WTC11 (cell line): ENCODE results near the gene SOCS3. TPM values are rescaled to one million over a fixed set of nuclear protein-coding genes. Genes with fewer than 3 reads are reported as not detected.

Experiments
- ATAC-seq: fragments of 200-7000 bp; cut with Tn5 transposase; 2 replicates; pipeline ENCODE4 v1.10.0; 2021; ENCODE audit warnings: mild to moderate bottlenecking, moderate library complexity
- CTCF ChIA-PET: fragments of 300-600 bp; sonication (Branson Sonifier 250); formaldehyde crosslinking; loops from one replicate; lab custom pipeline; 2021; ENCODE audit warnings: antibody characterized with exemption; lab: Charles Lee
- POLR2A ChIA-PET: fragments of 350-600 bp; sonication (Branson Sonifier 250); formaldehyde crosslinking; loops from one replicate; lab custom pipeline; 2021; ENCODE audit warnings: antibody characterized with exemption; lab: Charles Lee
- DNase-seq: peaks from one replicate; pipeline ENCODE4 v3.0.0; 2021; ENCODE audit warnings: low spot score
- H3K27ac Mint-ChIP-seq: 2 replicates; pipeline ENCODE4 v1.8.0; 2021; ENCODE audit warnings: mixed read lengths
- H3K27me3 Mint-ChIP-seq: 2 replicates; pipeline ENCODE4 v1.8.0; 2021; ENCODE audit warnings: low read depth, mild to moderate bottlenecking, moderate library complexity, mixed read lengths
- H3K36me3 Mint-ChIP-seq: 2 replicates; pipeline ENCODE4 v1.8.0; 2021; ENCODE audit warnings: mixed read lengths
- H3K4me1 Mint-ChIP-seq: 2 replicates; pipeline ENCODE4 v1.8.0; 2022; ENCODE audit warnings: mixed read lengths
- H3K4me3 Mint-ChIP-seq: 2 replicates; pipeline ENCODE4 v1.8.0; 2021; ENCODE audit warnings: mild to moderate bottlenecking, moderate library complexity, mixed read lengths
- H3K9me3 Mint-ChIP-seq: 2 replicates; pipeline ENCODE4 v1.8.0; 2021; ENCODE audit warnings: mixed read lengths
- ELF4 ChIP-seq: sonication (generic); formaldehyde crosslinking; IDR thresholded peaks from 2 replicates; pipeline ENCODE4 v1.8.1; 2022; ENCODE audit warnings: low read depth, mild to moderate bottlenecking, moderate library complexity, missing genetic modification reagents
- ESRRA ChIP-seq: sonication (generic); formaldehyde crosslinking; IDR thresholded peaks from 2 replicates; pipeline ENCODE4 v1.8.1; 2022; ENCODE audit warnings: mild to moderate bottlenecking, missing genetic modification reagents, borderline replicate concordance
- ETV6 ChIP-seq: sonication (generic); formaldehyde crosslinking; IDR thresholded peaks from 2 replicates; pipeline ENCODE4 v1.8.1; 2022; ENCODE audit warnings: mild to moderate bottlenecking, missing genetic modification reagents
- GRHL2 ChIP-seq: fragments of 250-450 bp; sonication (Bioruptor Pico); IDR thresholded peaks from 2 replicates; pipeline ENCODE4 v1.8.0; 2022; ENCODE audit warnings: mild to moderate bottlenecking, moderate library complexity; ENCODE audit not compliant: insufficient replicate concordance, severe bottlenecking
- NR1H2 ChIP-seq: sonication (generic); formaldehyde crosslinking; IDR thresholded peaks from 2 replicates; pipeline ENCODE4 v1.9.0; 2021; ENCODE audit warnings: mild to moderate bottlenecking, moderate library complexity, missing genetic modification reagents
- SMAD3 ChIP-seq: sonication (generic); formaldehyde crosslinking; IDR thresholded peaks from 2 replicates; pipeline ENCODE4 v1.8.0; 2022; ENCODE audit warnings: missing genetic modification reagents, mild to moderate bottlenecking, borderline replicate concordance
- SOX15 ChIP-seq: fragments of 250-450 bp; sonication (Bioruptor Pico); IDR thresholded peaks from 2 replicates; pipeline ENCODE4 v1.9.0; 2021; ENCODE audit warnings: mild to moderate bottlenecking
- TEAD4 ChIP-seq: sonication (generic); formaldehyde crosslinking; IDR thresholded peaks from 2 replicates; pipeline ENCODE4 v1.8.0; 2022; ENCODE audit warnings: mild to moderate bottlenecking, missing genetic modification reagents
- ZNF232 ChIP-seq: sonication (generic); formaldehyde crosslinking; IDR thresholded peaks from 2 replicates; pipeline ENCODE4 v1.8.0; 2022; ENCODE audit warnings: mild to moderate bottlenecking, missing genetic modification reagents
- ZNF317 ChIP-seq: sonication (generic); formaldehyde crosslinking; IDR thresholded peaks from 2 replicates; pipeline ENCODE4 v1.8.1; 2023; ENCODE audit warnings: low read depth, mild to moderate bottlenecking, moderate library complexity, missing genetic modification reagents, borderline replicate concordance
- ZNF423 ChIP-seq: fragments of 250-450 bp; sonication (Bioruptor Pico); IDR thresholded peaks from 2 replicates; pipeline ENCODE4 v2.1.2; 2022; ENCODE audit warnings: mild to moderate bottlenecking, moderate library complexity
- total RNA-seq: library from RNA; stranded (reverse); gene quantifications from 3 replicates; pipeline ENCODE4 v1.2.3, GENCODE V29; 2021
- TF ChIP-seq, protein P1 (sequence below): sonication (generic); formaldehyde crosslinking; IDR thresholded peaks from 2 replicates; pipeline ENCODE4 v1.8.1; 2023; ENCODE audit warnings: mild to moderate bottlenecking, moderate library complexity, missing genetic modification reagents
- TF ChIP-seq, protein P2 (sequence below): sonication (generic); formaldehyde crosslinking; IDR thresholded peaks from 2 replicates; pipeline ENCODE4 v1.8.0; 2022; ENCODE audit warnings: mild to moderate bottlenecking, missing genetic modification reagents
- TF ChIP-seq, protein P3 (sequence below): sonication (generic); formaldehyde crosslinking; IDR thresholded peaks from 2 replicates; pipeline ENCODE4 v1.8.0; 2022; ENCODE audit warnings: mild to moderate bottlenecking, missing genetic modification reagents
- TF ChIP-seq, protein P4 (sequence below): sonication (generic); formaldehyde crosslinking; IDR thresholded peaks from 2 replicates; pipeline ENCODE4 v1.8.1; 2023; ENCODE audit warnings: mild to moderate bottlenecking, missing genetic modification reagents, moderate library complexity
- TF ChIP-seq, protein P5 (sequence below): sonication (generic); formaldehyde crosslinking; IDR thresholded peaks from 2 replicates; pipeline ENCODE4 v1.8.1; 2023; ENCODE audit warnings: mild to moderate bottlenecking, missing genetic modification reagents, moderate library complexity
- TF ChIP-seq, protein P6 (sequence below): sonication (generic); formaldehyde crosslinking; IDR thresholded peaks from 2 replicates; pipeline ENCODE4 v1.8.1; 2022; ENCODE audit warnings: mild to moderate bottlenecking, missing genetic modification reagents, moderate library complexity, borderline replicate concordance
- TF ChIP-seq, protein P7 (sequence below): fragments of 250-450 bp; sonication (Bioruptor Pico); conservative IDR thresholded peaks from 2 replicates; pipeline ENCODE4 v1.9.0; 2021; ENCODE audit warnings: mild to moderate bottlenecking

SOCS3 gene
- total RNA-seq, 1 experiment from 2014 or later = 23.8 TPM

DNA sequence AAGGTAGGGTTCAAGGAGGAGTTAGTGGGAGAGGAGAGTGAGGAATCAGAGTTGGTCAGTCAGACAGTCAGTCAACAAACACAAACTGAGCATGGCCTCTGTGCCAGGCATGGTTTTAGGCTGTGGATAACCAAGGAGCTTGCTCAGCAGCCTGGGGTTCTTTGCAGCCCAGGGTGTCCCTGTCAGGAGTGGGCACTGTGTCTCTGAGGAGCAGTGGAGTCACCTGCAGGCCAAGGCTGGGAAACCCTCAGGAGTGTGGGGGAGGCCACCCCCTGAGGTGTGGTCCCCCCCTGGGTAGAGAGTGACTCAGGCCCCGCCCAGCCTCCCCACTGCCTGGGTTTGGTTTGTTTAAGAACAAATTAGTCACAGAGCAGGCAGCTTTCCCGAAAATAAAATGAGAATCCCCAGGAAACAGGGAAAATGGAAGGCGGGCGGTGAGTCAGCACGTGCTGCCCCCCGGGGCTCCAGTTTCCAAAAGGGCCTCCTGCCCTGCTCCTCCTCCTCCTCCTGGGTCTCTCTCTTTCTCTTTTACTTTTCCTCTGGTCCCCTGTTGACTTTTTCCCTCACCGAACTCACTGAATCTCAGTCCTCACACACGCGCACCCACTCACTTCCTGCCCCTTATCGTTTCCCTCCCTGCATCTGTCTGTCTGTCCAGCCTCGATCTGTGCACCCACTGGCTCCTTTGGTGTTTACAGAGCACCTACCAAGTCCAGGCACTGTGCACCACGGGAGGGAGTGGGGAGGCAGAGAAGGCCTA lies 44.3 kb downstream of the SOCS3 start:
- peaks cover 47% of the 10 kb centered on the region for H3K4me1 Mint-ChIP-seq
- DNase-seq = no peak
- H3K27me3 Mint-ChIP-seq = peaks cover 6% of the 10 kb centered on the region
- H3K4me3 Mint-ChIP-seq = peak overlapping the region; percentile 51
- no peak for ATAC-seq
- ChIA-PET CTCF (interaction anchor here (1.1 to 4.4 kb wide), 7 partner anchors 9 to 64 kb away, joined by 4 to 23 read pairs (median 7); no protein-coding TSS in a partner anchor), POLR2A (interaction anchor here (0.6 to 3.2 kb wide), 5 partner anchors 27 to 64 kb away, joined by 3 to 11 read pairs (median 4); no protein-coding TSS in a partner anchor)
- H3K27ac Mint-ChIP-seq = peak overlapping the region; percentile 93
- H3K36me3 Mint-ChIP-seq = no peaks in the 10 kb centered on the region
- no peaks in the 10 kb centered on the region for H3K9me3 Mint-ChIP-seq
- TF ChIP-seq ESRRA (CRISPR knock-in tag) (no peak), ZNF423 (peak; percentile 51; the same call in 1 of the 2 replicates), ZNF232 (no peak), ETV6 (CRISPR knock-in tag) (no peak), ZNF317 (CRISPR knock-in tag) (no peak), SMAD3 (CRISPR knock-in tag) (no peak)
- TF ChIP-seq, protein P1, sequence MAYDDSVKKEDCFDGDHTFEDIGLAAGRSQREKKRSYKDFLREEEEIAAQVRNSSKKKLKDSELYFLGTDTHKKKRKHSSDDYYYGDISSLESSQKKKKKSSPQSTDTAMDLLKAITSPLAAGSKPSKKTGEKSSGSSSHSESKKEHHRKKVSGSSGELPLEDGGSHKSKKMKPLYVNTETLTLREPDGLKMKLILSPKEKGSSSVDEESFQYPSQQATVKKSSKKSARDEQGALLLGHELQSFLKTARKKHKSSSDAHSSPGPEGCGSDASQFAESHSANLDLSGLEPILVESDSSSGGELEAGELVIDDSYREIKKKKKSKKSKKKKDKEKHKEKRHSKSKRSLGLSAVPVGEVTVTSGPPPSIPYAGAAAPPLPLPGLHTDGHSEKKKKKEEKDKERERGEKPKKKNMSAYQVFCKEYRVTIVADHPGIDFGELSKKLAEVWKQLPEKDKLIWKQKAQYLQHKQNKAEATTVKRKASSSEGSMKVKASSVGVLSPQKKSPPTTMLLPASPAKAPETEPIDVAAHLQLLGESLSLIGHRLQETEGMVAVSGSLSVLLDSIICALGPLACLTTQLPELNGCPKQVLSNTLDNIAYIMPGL (CRISPR knock-in tag) = no peak
- TF ChIP-seq, protein P2, sequence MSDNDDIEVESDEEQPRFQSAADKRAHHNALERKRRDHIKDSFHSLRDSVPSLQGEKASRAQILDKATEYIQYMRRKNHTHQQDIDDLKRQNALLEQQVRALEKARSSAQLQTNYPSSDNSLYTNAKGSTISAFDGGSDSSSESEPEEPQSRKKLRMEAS = peak; percentile 65; the same call in 1 of the 2 replicates
- TF ChIP-seq, protein P3, sequence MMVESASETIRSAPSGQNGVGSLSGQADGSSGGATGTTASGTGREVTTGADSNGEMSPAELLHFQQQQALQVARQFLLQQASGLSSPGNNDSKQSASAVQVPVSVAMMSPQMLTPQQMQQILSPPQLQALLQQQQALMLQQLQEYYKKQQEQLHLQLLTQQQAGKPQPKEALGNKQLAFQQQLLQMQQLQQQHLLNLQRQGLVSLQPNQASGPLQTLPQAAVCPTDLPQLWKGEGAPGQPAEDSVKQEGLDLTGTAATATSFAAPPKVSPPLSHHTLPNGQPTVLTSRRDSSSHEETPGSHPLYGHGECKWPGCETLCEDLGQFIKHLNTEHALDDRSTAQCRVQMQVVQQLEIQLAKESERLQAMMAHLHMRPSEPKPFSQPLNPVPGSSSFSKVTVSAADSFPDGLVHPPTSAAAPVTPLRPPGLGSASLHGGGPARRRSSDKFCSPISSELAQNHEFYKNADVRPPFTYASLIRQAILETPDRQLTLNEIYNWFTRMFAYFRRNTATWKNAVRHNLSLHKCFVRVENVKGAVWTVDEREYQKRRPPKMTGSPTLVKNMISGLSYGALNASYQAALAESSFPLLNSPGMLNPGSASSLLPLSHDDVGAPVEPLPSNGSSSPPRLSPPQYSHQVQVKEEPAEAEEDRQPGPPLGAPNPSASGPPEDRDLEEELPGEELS = 0 out of 2 replicates have a peak, but pooled peaks have one; percentile 27
- TF ChIP-seq, protein P4, sequence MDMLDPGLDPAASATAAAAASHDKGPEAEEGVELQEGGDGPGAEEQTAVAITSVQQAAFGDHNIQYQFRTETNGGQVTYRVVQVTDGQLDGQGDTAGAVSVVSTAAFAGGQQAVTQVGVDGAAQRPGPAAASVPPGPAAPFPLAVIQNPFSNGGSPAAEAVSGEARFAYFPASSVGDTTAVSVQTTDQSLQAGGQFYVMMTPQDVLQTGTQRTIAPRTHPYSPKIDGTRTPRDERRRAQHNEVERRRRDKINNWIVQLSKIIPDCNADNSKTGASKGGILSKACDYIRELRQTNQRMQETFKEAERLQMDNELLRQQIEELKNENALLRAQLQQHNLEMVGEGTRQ = no peak

DNA sequence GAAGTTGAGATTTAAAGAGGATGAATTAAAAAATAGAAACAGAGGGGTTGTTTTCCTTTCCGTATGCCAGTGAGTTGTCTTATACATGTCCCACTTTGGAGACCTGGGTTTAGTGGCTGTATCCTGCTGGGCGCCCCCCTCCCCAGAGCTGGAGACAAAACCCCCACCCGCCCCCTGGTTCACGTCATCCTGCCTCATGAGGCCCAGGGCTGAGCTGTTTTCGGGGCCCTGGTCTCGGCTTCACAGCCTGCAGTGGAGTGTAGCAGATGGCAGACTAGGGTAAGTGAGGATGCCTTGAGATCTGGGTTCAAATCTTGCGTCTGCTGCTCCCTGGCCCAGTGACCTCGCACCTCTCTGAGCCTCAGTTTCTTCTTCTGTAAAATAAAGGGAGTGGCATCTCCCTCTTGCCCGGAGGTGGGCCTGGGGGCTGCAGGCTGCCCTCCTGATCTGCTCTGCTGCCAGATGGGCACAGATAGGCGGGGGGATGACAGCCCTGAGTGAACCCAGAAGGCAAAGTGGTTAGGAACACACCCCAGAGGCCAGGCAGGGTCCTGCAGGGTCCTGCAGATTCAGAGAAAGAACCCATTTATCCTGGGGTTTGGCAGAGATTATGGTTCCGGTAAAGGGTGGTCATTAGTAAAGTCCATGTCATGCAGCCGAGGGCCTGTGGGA lies 45.1 kb downstream of the SOCS3 start:
- Mint-ChIP-seq H3K4me1 (peaks cover 47% of the 10 kb centered on the region), H3K27ac (peak overlapping the region; percentile 93), H3K4me3 (peak overlapping the region; percentile 51), H3K36me3 (no peaks in the 10 kb centered on the region), H3K27me3 (peaks cover 6% of the 10 kb centered on the region), H3K9me3 (no peaks in the 10 kb centered on the region)
- CTCF ChIA-PET = interaction anchor here (0.6 to 2.8 kb wide), 9 partner anchors 10 to 234 kb away, joined by 3 to 19 read pairs (median 4); no protein-coding TSS in a partner anchor
- DNase-seq (no peak), ATAC-seq (no peak)
- POLR2A ChIA-PET = interaction anchor here (0.6 to 2.0 kb wide), 8 partner anchors 26 to 128 kb away, joined by 3 to 7 read pairs (median 4); partner anchors contain the start of gene SOCS3
- TF ChIP-seq NR1H2 (no peak), ELF4 (CRISPR knock-in tag) (no peak), SOX15 (CRISPR knock-in tag) (no peak), GRHL2 (CRISPR knock-in tag) (no peak), ETV6 (CRISPR knock-in tag) (no peak), TEAD4 (CRISPR knock-in tag) (no peak)
- TF ChIP-seq, protein P5, sequence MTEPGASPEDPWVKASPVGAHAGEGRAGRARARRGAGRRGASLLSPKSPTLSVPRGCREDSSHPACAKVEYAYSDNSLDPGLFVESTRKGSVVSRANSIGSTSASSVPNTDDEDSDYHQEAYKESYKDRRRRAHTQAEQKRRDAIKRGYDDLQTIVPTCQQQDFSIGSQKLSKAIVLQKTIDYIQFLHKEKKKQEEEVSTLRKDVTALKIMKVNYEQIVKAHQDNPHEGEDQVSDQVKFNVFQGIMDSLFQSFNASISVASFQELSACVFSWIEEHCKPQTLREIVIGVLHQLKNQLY (CRISPR knock-in tag) = no peak
- TF ChIP-seq, protein P4 = no peak
- TF ChIP-seq, protein P6, sequence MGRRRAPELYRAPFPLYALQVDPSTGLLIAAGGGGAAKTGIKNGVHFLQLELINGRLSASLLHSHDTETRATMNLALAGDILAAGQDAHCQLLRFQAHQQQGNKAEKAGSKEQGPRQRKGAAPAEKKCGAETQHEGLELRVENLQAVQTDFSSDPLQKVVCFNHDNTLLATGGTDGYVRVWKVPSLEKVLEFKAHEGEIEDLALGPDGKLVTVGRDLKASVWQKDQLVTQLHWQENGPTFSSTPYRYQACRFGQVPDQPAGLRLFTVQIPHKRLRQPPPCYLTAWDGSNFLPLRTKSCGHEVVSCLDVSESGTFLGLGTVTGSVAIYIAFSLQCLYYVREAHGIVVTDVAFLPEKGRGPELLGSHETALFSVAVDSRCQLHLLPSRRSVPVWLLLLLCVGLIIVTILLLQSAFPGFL (CRISPR knock-in tag) = no peak
- TF ChIP-seq, protein P7, sequence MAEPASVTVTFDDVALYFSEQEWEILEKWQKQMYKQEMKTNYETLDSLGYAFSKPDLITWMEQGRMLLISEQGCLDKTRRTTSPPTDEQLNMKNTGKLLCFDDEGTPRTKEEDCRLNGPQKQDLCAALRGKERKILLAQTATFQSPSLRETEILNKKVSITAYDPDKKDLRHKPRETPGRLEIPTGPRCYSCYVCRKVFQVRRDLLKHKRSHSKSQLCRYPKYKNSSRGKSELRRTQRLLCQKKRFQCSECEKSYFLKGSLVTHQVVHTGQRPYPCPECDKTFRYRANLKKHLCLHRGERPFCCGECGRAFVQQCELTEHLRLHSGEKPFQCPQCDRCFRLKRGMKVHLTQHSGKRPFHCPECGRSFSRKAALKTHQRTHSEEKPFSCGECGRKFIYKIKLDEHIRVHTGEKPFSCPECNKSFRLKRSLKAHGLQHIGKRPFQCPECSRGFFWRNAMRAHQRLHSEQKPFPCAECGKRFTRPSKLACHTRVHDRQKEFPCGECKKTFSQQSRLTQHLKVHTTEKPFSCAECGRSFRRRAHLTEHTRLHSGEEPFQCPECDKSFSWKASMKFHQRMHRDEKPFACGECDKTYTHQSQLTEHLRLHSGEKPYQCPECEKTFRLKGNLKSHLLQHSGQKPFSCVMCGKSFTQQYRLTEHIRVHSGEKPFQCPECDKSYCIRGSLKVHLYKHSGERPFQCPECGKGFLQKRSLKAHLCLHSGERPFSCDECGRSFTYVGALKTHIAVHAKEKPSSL (CRISPR knock-in tag) = no peak
